Right ventricle myocardium inferior (tissue), 1 donor: ENCODE results near the gene CNTN5. TPM values are rescaled to one million over a fixed set of nuclear protein-coding genes. Genes with fewer than 3 reads are reported as not detected.
"Not testable (repeated sequence)": the region's sequence is repeated elsewhere in the genome, so short reads cannot be mapped to it uniquely, and the experiment has no call there.

Experiments used
- ATAC-seq: fragments of 200-7000 bp; cut with Tn5 transposase; one replicate; pipeline ENCODE4 v1.9.1; 2020; ENCODE audit warnings: mild to moderate bottlenecking, moderate library complexity
- DNase-seq: peaks from one replicate; pipeline ENCODE4 v3.0.0; 2021; ENCODE audit errors: missing footprints
- intact Hi-C: fragments of 100-400 bp; cut with DNase I; formaldehyde crosslinking; loops from one replicate; pipeline ENCODE4 v1.11.0; 2022
- total RNA-seq: library from RNA; stranded (reverse); fragmentation: NEBNext Ultra II Directional; extraction: Animal tissue kit (Norgen Biotek cat#: 25700); gene quantifications from one replicate; pipeline ENCODE4 v1.2.1, GENCODE V29; 2021
- donor health status: DM: no; HTN: yes; CAD: no; lungs with severe emphysema.

Gene CNTN5
- total RNA-seq, 1 donor from 2014 or later = not detected

- intact Hi-C loops, DNase-seq, ATAC-seq: not testable (repeated sequence)
These were observed 1253.7 kb downstream of the CNTN5 start for GRCh38 chr11:100274466-100274865.

GRCh38 chr11:100294748-100295147 lies 1274.0 kb downstream of the CNTN5 start:
- DNase-seq (no peak), ATAC-seq (no peak)
- intact Hi-C loops = no loop called here

DNA sequence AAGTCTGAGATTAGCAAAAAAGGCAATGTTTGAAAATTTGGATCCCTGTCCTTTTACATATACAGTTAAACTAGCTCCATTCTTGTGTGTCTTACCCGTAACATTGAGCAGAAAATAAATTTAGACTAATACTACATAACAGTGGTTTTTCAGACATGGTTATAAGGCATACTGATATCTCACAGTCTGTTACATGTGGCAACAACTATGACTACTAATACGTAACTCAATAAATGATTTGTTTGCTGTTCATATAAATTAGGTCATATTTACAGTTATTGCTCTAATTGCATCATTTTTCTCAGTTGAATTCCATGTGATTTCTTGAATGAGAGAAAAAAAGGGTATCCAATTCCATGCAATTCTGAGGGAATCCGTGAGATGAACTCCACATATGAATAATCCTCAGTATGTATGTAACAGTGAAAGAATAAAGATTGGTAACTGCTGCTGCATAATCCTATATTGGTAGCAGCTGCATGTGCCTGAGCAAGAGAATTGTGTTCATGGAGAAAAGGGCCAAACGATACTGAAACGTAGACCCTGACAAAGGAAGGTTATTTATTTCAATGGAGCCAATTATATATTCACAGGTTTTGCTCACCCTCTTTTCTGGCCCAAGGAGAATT lies 1275.4 kb downstream of the CNTN5 start:
- intact Hi-C loops = no loop called here
- ATAC-seq = no peak
- DNase-seq = no peak

GRCh38 chr11:100297516-100297915 lies 1276.8 kb downstream of the CNTN5 start:
- DNase-seq (no peak), ATAC-seq (no peak)
- intact Hi-C loops = no loop called here

- intact Hi-C loops = no loop called here
- ATAC-seq = no peak
These were observed 1282.1 kb downstream of the CNTN5 start for GRCh38 chr11:100302824-100303223.

DNA sequence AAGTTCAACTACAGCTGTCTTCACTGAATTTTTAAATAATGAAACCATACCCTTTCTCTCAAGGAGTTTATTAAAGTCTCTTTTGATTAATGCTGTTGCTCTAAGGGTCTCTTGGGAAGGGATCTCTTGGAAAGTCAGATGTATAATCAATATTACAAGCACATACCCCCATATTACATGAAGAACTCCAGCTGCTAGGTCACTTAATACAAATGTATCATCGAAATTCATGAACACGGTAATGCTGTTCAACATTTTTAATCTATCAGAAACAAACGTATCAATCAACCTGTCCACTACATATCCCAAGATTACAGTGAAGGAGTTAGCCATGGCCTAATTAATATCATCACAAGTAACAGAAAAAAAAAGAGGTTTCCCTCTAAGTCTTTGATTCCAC lies 1283.1 kb downstream of the CNTN5 start:
- DNase-seq = no peak
- intact Hi-C loops = no loop called here
- ATAC-seq = no peak

More at GRCh38 chr11:100302824-100303223, 1282.1 kb downstream of the CNTN5 start:
- DNase-seq = no peak

- ATAC-seq (no peak), DNase-seq (no peak)
- intact Hi-C loops = no loop called here
These were observed 1287.5 kb downstream of the CNTN5 start for GRCh38 chr11:100308202-100308601.

- no peak for DNase-seq
- no peak for ATAC-seq
- intact Hi-C loops = no loop called here
These were observed 1295.2 kb downstream of the CNTN5 start for GRCh38 chr11:100315946-100316345.

GRCh38 chr11:100316952-100317351 lies 1296.2 kb downstream of the CNTN5 start:
- ATAC-seq (no peak), DNase-seq (no peak)
- intact Hi-C loops = no loop called here

GRCh38 chr11:100319691-100320090 lies 1298.9 kb downstream of the CNTN5 start:
- DNase-seq (no peak), ATAC-seq (no peak)
- intact Hi-C loops = no loop called here

- intact Hi-C loops = no loop called here
- ATAC-seq = no peak
- DNase-seq = no peak
These were observed 1308.0 kb downstream of the CNTN5 start for GRCh38 chr11:100328626-100329340.

- ATAC-seq (no peak), DNase-seq (no peak)
- intact Hi-C loops = no loop called here
These were observed 1308.6 kb downstream of the CNTN5 start for GRCh38 chr11:100329352-100329751.

GRCh38 chr11:100336873-100337272 lies 1316.1 kb downstream of the CNTN5 start:
- DNase-seq (no peak), ATAC-seq (no peak)
- intact Hi-C loops = no loop called here

- intact Hi-C loops = no loop called here
- ATAC-seq = no peak
- DNase-seq = peak; percentile 37
These were observed 1317.5 kb downstream of the CNTN5 start for GRCh38 chr11:100338144-100338840.

DNA sequence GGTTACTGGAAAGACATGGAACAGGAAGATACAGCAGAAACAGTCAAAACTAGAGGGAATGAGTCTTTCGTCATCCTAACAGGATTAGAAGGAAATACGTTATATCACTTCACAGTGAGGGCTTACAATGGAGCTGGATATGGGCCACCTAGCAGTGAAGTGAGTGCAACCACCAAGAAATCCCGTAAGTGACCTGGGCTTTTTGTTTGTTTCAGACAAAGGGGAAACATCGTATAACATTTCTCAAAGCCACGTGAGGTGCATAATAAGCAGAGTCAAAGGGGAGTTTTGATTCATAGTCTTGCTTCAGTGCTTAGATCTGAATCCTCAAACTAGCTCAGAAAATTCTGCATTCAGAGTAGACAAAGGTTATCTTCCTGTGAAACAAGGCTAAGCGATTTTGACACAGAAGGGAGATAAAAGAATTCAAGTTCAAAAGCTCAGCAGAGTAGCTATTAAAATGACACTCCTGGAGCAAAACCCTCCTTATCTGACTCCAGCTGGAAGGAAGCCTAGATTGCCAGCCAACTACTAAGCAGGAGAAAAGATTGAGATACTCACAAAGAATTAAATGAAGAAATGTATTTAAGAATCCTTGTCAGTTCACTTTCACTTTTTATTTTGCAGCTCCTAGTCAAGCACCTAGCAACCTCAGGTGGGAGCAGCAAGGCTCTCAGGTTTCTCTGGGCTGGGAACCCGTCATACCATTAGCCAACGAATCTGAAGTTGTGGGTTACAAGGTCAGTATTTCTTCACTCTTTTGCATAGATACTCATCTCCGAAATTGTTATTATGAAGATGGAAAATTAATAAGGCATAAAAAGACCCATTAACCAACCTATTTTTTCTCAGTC lies 1319.9 kb downstream of the CNTN5 start:
- intact Hi-C loops = no loop called here
- DNase-seq (no peak), ATAC-seq (no peak)

DNA sequence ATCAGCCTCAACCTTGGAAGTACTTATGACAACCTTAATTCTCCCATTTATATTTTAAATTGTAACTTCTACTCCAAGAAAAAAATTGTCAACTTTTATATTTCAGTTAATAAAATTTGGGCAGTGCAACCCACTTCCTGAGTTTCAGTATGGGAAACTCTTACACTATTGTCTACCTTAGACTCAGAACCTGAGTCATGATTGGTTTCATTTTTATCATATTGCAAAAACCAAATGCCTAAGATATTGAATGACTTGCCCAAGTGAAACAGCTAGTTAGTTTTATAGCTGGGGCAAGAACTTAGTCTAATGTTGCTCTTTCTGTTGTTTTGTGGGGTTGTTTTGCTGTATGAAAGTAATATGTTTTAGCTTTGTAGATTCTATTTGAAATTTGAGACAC lies 1332.3 kb downstream of the CNTN5 start:
- intact Hi-C loops = no loop called here
- no peak for ATAC-seq
- DNase-seq = no peak

DNA sequence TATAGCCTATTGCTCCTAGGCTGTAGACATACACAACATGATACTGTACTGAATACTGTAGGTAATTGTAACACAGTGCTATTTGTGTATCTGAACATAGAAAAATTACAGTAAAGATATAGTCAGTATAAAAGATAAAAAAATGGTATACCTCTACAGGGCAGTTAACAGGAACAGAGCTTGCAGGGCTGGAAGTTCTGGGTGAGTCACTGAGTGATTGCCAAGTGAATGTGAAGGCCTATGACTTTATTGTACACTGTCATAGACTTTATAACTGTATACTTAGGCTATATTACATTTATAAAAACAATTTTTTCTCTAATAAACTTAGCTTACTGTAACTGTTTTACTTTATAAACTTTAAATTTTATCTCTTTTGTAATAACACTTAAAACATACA lies 1334.0 kb downstream of the CNTN5 start:
- ATAC-seq (no peak), DNase-seq (no peak)
- intact Hi-C loops = no loop called here

DNA sequence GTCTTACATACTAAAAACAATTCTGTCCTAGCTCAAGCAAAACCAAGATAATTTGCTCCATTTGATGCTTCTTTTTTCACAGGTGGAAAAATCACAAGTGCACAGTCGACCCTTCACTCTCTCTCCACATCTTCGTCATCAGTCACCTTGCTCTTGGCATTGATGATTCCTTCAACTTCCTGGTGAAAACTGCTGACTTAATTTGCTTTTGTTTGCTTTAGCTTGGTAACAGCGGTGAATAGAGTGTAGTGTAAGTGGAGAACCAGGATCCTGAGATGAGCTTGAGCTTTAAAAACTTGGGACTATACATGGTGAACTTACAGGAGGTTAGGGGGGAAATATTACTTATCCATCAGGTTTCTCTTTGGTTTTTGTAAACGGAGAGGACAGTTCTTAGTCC lies 1335.3 kb downstream of the CNTN5 start:
- DNase-seq (no peak), ATAC-seq (no peak)
- intact Hi-C loops = no loop called here

GRCh38 chr11:100359281-100359680 lies 1338.5 kb downstream of the CNTN5 start:
- DNase-seq (no peak), ATAC-seq (no peak)
- intact Hi-C loops = no loop called here
